ENCODE measurements around the gene NLRP6.

DNA sequence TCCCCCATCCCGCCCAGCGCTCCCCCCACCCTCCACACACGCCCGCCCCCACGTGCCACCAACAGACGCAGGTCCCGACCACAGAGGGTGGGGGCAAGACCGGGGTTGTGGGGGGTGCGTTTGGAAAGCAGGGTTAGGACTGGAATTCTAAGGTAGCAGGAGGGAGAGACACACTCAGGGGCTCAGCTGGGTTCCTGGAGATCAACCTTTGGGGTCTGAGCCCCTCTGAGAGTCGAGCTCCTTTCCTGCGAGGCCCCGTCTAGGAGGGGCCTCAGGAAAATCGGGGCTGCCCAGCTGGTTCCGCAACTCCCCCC lies 11.1 kb downstream of the NLRP6 start:
- TF ChIP-seq TAF1 (IDR thresholded peaks at IDR 0.05; ENCODE audit: borderline replicate concordance, low read depth, low read length), result no peak
- no peak for TF ChIP-seq POLR2AphosphoS5 (IDR thresholded peaks at IDR 0.05; ENCODE audit: low read depth, low read length)
- TF ChIP-seq POLR2A (IDR thresholded peaks at IDR 0.05; ENCODE audit: low read depth, low read length), result no peak

Data from GM12892 (cell line).